HG03066 (cell line): Measurements from ENCODE around the gene CNNM2.

ENCODE experiments used
- ATAC-seq: cut with Tn5 transposase; IDR thresholded peaks from one replicate; pipeline ENCODE4 v1.9.1; 2021; ENCODE audit warnings: low read depth; ENCODE audit not compliant: unreplicated experiment

Gene CNNM2

DNA sequence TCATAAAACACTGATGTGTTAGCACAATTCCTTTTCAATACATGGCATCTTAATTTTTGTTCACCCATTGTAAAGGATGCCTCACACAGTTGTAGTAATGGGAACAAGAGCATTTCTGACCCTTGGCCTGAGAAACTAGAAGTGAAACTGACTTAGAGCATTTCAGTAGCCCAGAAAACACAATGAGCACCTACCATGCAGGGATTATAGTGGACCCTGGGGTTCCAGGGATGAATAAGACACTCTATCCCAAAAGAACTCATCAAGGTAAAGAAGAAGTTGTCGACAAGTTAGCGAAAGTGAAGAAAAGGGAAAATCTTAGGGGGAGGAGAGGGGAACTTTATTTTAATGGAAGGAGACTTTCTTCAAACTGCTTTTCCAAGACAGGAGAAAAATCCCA, 149.4 kb downstream of the CNNM2 start:
- ATAC-seq = no peak

GRCh38 chr10:103067956-103068355, 149.9 kb downstream of the CNNM2 start:
- no peak for ATAC-seq

DNA sequence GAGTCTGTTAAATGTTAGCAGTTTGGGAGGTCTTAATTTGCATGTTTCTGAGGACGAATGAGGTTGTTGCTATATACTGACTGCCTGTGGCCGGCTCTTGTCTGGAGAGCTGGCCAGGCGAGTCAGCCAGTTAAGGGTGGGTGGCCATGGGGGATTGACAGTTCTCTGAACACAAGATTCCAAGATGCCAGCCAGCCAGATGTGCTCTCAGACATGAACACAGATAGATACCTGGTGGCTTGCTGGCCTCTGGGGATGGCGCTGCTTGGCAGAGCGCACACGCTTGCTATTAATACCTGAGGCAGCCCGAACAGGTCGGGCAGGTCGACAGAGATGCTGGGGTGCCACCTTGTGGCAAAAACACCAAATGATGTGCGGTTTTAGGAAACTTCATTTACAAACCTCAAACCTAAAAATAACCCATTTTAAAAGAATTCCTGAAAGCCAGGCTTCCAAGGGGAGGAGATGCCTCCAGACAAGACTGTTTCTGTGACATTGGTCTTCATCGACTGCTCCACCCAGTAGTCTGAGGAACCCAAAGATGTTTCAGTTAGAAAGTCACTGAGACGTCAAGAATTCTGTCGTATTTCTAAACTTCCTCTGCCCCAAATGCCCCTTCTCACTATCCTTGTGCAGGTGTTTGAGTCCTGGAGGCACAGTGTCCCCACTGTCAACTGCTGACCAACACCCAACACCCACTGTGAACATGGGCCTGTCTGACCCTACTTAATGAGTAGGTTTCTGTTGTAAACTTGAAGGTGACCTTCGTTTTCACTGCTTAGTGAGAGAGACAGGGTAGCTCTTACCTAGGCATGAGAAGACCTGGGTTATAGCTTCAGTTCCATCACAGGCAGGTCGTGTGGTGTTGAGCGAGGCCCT, 151.6 kb downstream of the CNNM2 start:
- no peak for ATAC-seq

GRCh38 chr10:103072276-103072675, 154.2 kb downstream of the CNNM2 start:
- no peak for ATAC-seq

DNA sequence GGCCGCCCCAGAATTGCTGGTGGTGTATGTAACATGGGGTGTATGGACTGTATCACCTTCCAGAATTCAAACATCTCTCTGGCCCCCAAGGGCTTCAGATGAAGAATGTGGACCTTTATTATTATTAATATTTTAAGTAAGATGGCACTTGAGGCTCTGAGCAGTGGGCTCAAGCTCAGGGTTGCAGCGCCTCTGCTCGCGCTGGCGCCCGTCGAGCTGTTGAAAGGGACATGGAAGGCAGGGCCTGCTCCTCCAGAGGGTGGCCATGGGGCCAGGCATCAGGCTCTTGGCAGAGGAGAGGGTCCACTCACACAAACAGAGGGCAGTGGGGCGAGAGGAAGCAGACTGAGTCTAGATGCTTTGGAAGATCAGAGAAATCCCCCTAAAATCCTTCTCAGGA, 154.8 kb downstream of the CNNM2 start:
- no peak for ATAC-seq

DNA sequence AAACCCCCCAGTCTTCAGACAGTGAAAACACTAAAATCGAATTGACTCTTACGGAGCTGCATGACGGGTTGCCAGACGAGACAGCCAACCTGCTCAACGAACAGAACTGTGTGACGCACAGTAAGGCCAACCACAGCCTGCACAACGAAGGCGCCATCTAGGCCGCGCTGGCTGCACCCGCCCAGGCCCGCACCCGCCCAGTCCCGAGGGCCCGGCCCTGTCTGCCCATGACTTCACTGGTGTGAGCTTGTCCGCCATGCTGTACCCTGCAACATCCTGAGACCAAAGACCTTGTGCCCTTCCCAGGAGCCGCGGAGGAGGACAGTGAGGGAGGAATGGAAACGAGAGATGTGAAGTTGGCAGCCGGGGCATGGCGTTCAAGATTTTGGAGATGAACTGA, 158.9 kb downstream of the CNNM2 start:
- ATAC-seq = no peak

GRCh38 chr10:103077491-103078308, 159.6 kb downstream of the CNNM2 start:
- ATAC-seq = no peak

GRCh38 chr10:103078309-103078615, 160.2 kb downstream of the CNNM2 start:
- ATAC-seq = no peak

DNA sequence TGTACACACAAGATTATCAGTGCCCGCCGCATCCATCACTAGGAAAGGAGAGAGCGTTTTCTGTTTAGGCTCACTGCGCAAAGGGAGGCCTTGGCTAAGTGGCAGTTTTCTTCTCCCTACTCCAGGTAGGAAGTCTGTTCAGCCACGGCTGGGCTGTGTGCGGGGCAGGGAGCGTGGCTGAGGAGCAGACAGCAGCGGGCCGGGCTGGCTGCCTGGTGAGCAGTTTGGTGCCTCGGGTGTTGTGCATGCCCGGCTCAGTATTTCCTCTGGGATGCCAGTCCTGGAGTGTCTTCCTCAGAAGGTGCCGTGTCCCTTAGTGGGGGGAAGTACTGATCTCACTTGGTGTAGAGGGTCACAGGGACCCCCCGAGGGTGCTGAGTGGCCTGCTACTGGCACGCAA, 160.6 kb downstream of the CNNM2 start:
- no peak for ATAC-seq

DNA sequence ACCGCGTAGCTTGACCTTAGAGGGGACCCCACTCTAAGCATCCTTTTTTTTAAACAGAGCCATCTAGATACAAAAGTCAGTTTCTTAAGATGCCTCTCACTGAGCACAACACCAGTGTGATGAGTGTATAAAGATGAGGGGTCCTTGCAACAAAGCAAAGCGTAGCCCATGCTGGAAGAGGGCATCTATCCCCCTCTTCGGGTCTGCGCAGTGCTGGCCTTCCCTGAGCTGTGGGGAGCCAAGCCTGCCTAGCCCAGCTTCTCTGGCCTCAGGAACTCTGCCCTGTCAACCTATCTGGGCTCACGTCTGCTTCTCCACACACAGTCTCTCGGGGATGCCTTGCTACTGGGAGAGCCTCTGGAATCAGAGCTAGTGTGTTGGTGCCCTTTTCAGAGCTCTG, 161.0 kb downstream of the CNNM2 start:
- ATAC-seq = no peak

GRCh38 chr10:103079946-103080345, 161.9 kb downstream of the CNNM2 start:
- no peak for ATAC-seq

- ATAC-seq = no peak
Measured at GRCh38 chr10:103080891-103081581, 162.9 kb downstream of the CNNM2 start.

GRCh38 chr10:103082683-103083082, 164.6 kb downstream of the CNNM2 start:
- no peak for ATAC-seq

GRCh38 chr10:103083266-103083976, 165.3 kb downstream of the CNNM2 start:
- ATAC-seq = no peak

DNA sequence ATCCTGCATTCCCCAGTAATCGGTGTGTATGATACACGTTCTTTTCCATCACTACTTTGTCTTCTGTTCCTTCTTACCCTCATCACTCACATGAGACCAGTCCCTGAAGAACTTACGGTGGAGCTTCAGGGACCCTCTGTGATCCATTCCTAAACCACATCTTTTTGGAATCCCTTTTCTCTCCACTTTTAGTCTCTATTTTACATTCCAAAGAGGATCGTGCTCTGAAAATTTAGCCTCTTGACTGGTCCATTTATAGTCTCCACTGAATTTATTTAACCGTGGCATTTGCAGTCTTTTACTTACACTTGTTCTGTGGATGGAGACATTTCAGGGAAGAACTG, 165.9 kb downstream of the CNNM2 start:
- no peak for ATAC-seq

- ATAC-seq = no peak
Measured at GRCh38 chr10:103086261-103086660, 168.2 kb downstream of the CNNM2 start.

DNA sequence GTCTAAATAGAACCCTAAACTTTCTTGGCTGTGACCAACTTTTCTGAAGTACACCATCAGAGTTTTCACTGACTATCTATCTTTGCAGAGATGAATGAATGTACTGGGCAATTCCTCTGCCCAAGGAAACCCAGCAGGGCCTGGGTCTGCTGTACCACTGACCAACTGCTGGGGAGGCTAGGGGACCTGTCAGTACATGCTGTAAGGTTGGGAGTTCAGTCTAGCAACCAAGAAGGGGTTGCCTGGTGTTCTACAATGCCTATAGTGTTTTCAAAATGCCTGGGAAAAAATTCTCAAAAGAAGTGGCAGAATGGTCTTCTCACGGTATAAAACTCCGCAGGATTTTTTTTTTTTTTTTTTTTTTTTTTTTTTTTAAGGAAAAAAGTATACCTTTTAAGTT, 168.7 kb downstream of the CNNM2 start:
- ATAC-seq = no peak

DNA sequence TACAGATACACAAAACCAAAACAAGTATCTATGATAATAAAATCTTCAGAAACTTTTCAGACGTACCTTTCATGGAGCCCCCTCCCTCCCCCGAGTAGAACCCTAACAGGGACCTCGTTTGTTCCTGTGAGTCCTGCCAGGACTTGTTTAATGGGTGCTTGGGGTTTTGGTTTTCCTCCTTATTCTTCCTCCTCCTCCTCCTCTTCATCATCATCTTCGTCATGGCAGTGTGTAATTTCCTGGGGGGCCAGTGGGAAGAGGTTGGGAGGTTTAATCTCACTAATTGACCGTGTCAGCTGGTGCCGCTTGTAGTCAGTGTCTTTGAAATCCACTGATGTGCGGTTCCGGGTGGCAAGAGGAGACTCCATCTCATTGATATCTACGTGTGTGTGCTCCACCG, 171.4 kb downstream of the CNNM2 start:
- ATAC-seq = no peak

GRCh38 chr10:103090911-103091310, 172.8 kb downstream of the CNNM2 start:
- no peak for ATAC-seq

DNA sequence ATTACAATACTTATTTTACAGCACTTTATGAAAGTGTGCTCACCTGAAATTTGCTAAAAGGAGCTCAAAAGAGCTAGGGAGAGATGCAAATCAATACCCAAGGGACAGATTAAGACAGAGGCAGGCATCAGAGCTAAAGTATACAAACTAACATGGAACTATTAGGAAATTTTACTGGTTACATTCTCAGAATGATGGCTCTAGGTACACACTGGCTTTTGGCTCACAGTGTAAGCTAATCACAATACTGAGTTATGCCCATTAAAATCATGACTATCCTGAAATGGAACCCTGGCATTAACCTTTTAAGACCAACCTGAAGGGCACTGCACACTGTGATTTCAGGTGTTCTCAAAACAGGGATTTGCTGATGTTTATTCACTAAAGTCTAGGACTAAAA, 176.9 kb downstream of the CNNM2 start:
- ATAC-seq = no peak

GRCh38 chr10:103096130-103096529, 178.0 kb downstream of the CNNM2 start:
- no peak for ATAC-seq
